ENCODE results near the gene CYB5A. TPM values are rescaled to one million over a fixed set of nuclear protein-coding genes. Genes with fewer than 3 reads are reported as not detected.

Gene CYB5A
- total RNA-seq, 4 donors from 2014 or later = 34.0 to 236 (median 173) TPM

- in situ Hi-C loops (cut with MboI; ENCODE audit: low pct_ligation_motif_present in 1 of 4, low pct_unique_long_range_greater_than_20kb in 1 of 4, low sequenced_read_pairs in 3 of 4) = no loop called here
- Histone ChIP-seq H3K27ac (no peak overlapping the region), H3K27me3 (no peaks in the 10 kb centered on the region), H3K9me3 (no peaks in the 10 kb centered on the region), H3K4me3 (no peak overlapping the region), H3K36me3 (no peaks in the 10 kb centered on the region), H3K4me1 (peaks cover 0 to 9% (median 4%) of the 10 kb centered on the region in 4 donors)
- WGBS, 2 donors (ENCODE audit: low coverage in 1 of 2) = 91% methylated on average over 5 of the region's 5 CpGs; no CpG with 5 or more reads in 1 of the 2 donors
- TF ChIP-seq POLR2A (IDR thresholded peaks at IDR 0.05) (no peak), POLR2AphosphoS5 (IDR thresholded peaks at IDR 0.05) (no peak), CTCF (IDR thresholded peaks at IDR 0.05) (no peak), EP300 (IDR thresholded peaks at IDR 0.05; ENCODE audit: low read depth) (no peak)
- no peak for DNase-seq
- intact Hi-C loops (cut with DNase I; ENCODE audit: low total_unique reads) = no loop called here
These were observed 63.5 kb downstream of the CYB5A start for GRCh38 chr18:74228312-74228711.

GRCh38 chr18:74226666-74227065 lies 65.1 kb downstream of the CYB5A start:
- Histone ChIP-seq H3K4me1 (no peaks in the 10 kb centered on the region), H3K4me3 (no peak overlapping the region), H3K27me3 (no peaks in the 10 kb centered on the region), H3K36me3 (no peaks in the 10 kb centered on the region), H3K9me3 (no peaks in the 10 kb centered on the region), H3K27ac (no peak overlapping the region)
- in situ Hi-C loops (cut with MboI; ENCODE audit: low pct_ligation_motif_present in 1 of 4, low pct_unique_long_range_greater_than_20kb in 1 of 4, low sequenced_read_pairs in 3 of 4) (no loop called here), intact Hi-C loops (cut with DNase I; ENCODE audit: low total_unique reads) (no loop called here)
- 97% methylated on average over 10 of the region's 10 CpGs; no CpG with 5 or more reads in 1 of the 2 donors for whole genome bisulfite sequencing, 2 donors (ENCODE audit: low coverage in 1 of 2)
- TF ChIP-seq POLR2AphosphoS5 (IDR thresholded peaks at IDR 0.05) (no peak), EP300 (IDR thresholded peaks at IDR 0.05; ENCODE audit: low read depth) (no peak), POLR2A (IDR thresholded peaks at IDR 0.05) (no peak), CTCF (IDR thresholded peaks at IDR 0.05) (no peak)
- no peak for DNase-seq

GRCh38 chr18:74226156-74226555 lies 65.6 kb downstream of the CYB5A start:
- Histone ChIP-seq H3K4me1 (no peaks in the 10 kb centered on the region), H3K27me3 (no peaks in the 10 kb centered on the region), H3K4me3 (no peak overlapping the region), H3K9me3 (no peaks in the 10 kb centered on the region), H3K27ac (no peak overlapping the region), H3K36me3 (no peaks in the 10 kb centered on the region)
- DNase-seq = no peak
- in situ Hi-C loops (cut with MboI; ENCODE audit: low pct_ligation_motif_present in 1 of 4, low pct_unique_long_range_greater_than_20kb in 1 of 4, low sequenced_read_pairs in 3 of 4) = no loop called here
- WGBS, 2 donors (ENCODE audit: low coverage in 1 of 2) = 38 to 61% methylated on average over 3 to 4 of the region's 4 CpGs
- TF ChIP-seq EP300 (IDR thresholded peaks at IDR 0.05; ENCODE audit: low read depth) = no peak
- intact Hi-C loops (cut with DNase I; ENCODE audit: low total_unique reads) = no loop called here

- in situ Hi-C loops (cut with MboI; ENCODE audit: low pct_ligation_motif_present in 1 of 4, low pct_unique_long_range_greater_than_20kb in 1 of 4, low sequenced_read_pairs in 3 of 4) (no loop called here), intact Hi-C loops (cut with DNase I; ENCODE audit: low total_unique reads) (no loop called here)
- Histone ChIP-seq H3K4me1 (no peaks in the 10 kb centered on the region), H3K36me3 (no peaks in the 10 kb centered on the region), H3K9me3 (no peaks in the 10 kb centered on the region), H3K27ac (no peak overlapping the region), H3K4me3 (no peak overlapping the region), H3K27me3 (no peaks in the 10 kb centered on the region)
- TF ChIP-seq EP300 (IDR thresholded peaks at IDR 0.05; ENCODE audit: low read depth) = no peak
- TF ChIP-seq POLR2A (IDR thresholded peaks at IDR 0.05) = no peak
- TF ChIP-seq CTCF (IDR thresholded peaks at IDR 0.05) = no peak
- TF ChIP-seq POLR2AphosphoS5 (IDR thresholded peaks at IDR 0.05) = no peak
- WGBS, 2 donors (ENCODE audit: low coverage in 1 of 2) = 20 to 66% methylated on average over 1 to 5 of the region's 5 CpGs
- DNase-seq = no peak
These were observed 66.4 kb downstream of the CYB5A start for GRCh38 chr18:74225193-74225840.
